Kidney epithelial cell (primary cell): ENCODE data around the gene ADAP1. TPM values are rescaled to one million over a fixed set of nuclear protein-coding genes. Genes with fewer than 3 reads are reported as not detected.

Source experiments
- DNase-seq: peaks from one replicate; pipeline ENCODE4 v3.0.0-alpha.2; 2010; ENCODE audit warnings: low read depth
- H3K27me3 ChIP-seq: 2 replicates; pipeline ENCODE4 v1.6.0; 2011; ENCODE audit warnings: low read length; ENCODE audit not compliant: control insufficient read depth, insufficient read depth
- H3K36me3 ChIP-seq: 2 replicates; pipeline ENCODE4 v1.5.1; 2011; ENCODE audit warnings: low read length; ENCODE audit not compliant: control insufficient read depth, insufficient read depth
- H3K4me3 ChIP-seq: 2 replicates; pipeline ENCODE4 v1.5.1; 2011; ENCODE audit warnings: low read depth, mild to moderate bottlenecking, control low read depth, low read length
- CTCF ChIP-seq: IDR thresholded peaks from 2 replicates; pipeline ENCODE4 v1.5.1; 2011; ENCODE audit warnings: mild to moderate bottlenecking, moderate library complexity, low read length, control low read depth, inconsistent platforms; ENCODE audit not compliant: insufficient read depth, poor library complexity, severe bottlenecking
- total RNA-seq: library from RNA; depleted of rRNA; stranded (reverse); fragments of >200 nt; gene quantifications from 2 replicates; pipeline ENCODE4 v1.2.3, GENCODE V29; 2015

Gene ADAP1
- total RNA-seq, 1 donor from 2014 or later = 14.3 TPM

GRCh38 chr7:935874-936385 is 18.6 kb downstream of the ADAP1 start:
- H3K4me3 ChIP-seq = no peak overlapping the region
- peaks cover 3% of the 10 kb centered on the region for H3K27me3 ChIP-seq
- no peaks in the 10 kb centered on the region for H3K36me3 ChIP-seq
- DNase-seq = no peak
- no peak for TF ChIP-seq CTCF

GRCh38 chr7:935164-935873 is 19.2 kb downstream of the ADAP1 start:
- TF ChIP-seq CTCF = no peak
- no peak for DNase-seq
- no peaks in the 10 kb centered on the region for H3K36me3 ChIP-seq

GRCh38 chr7:934469-935163 is 19.9 kb downstream of the ADAP1 start:
- no peak overlapping the region for H3K4me3 ChIP-seq
- H3K36me3 ChIP-seq = no peaks in the 10 kb centered on the region
- no peaks in the 10 kb centered on the region for H3K27me3 ChIP-seq
- DNase-seq = no peak
- TF ChIP-seq CTCF = no peak

More at GRCh38 chr7:935164-935873, 19.2 kb downstream of the ADAP1 start:
- Histone ChIP-seq H3K4me3 (no peak overlapping the region), H3K27me3 (peaks cover 3% of the 10 kb centered on the region)

- Histone ChIP-seq H3K27me3 (no peaks in the 10 kb centered on the region), H3K36me3 (no peaks in the 10 kb centered on the region), H3K4me3 (no peak overlapping the region)
- no peak for DNase-seq
- TF ChIP-seq CTCF = no peak
Observed at GRCh38 chr7:932651-932975, 21.9 kb downstream of the ADAP1 start.

- H3K4me3 ChIP-seq = no peak overlapping the region
- H3K36me3 ChIP-seq = no peaks in the 10 kb centered on the region
- H3K27me3 ChIP-seq = no peaks in the 10 kb centered on the region
- TF ChIP-seq CTCF = no peak
- no peak for DNase-seq
Observed at GRCh38 chr7:931871-932650, 22.4 kb downstream of the ADAP1 start.
